Breast epithelium (tissue), 4 donors: ENCODE measurements around the gene MAST4. TPM values are rescaled to one million over a fixed set of nuclear protein-coding genes. Genes with fewer than 3 reads are reported as not detected.

Source experiments
- DNase-seq, 2 donors: peaks; one replicate each; pipeline ENCODE4 v3.0.0-alpha.2; 2019; ENCODE audit warnings: low spot score in 2 of 2
- H3K27ac ChIP-seq, 2 donors: fragments of 200-600 bp; sonication (generic) in 1 of 2; one replicate each; pipeline ENCODE4 v1.5.1; 2016 to 2019; ENCODE audit warnings: mild to moderate bottlenecking in 1 of 2
- H3K27me3 ChIP-seq, 2 donors: fragments of 200-600 bp; sonication (generic) in 1 of 2; one replicate each; pipeline versions ENCODE4 v1.5.1 to v1.6.0; 2017 to 2019; ENCODE audit warnings: control low read depth in 1 of 2, mild to moderate bottlenecking in 1 of 2
- H3K36me3 ChIP-seq: fragments of 200-600 bp; one replicate; pipeline ENCODE4 v1.5.1; 2019
- H3K4me1 ChIP-seq, 2 donors: fragments of 200-600 bp; sonication (generic); one replicate each; pipeline ENCODE4 v1.5.1; 2016 to 2019; ENCODE audit warnings: control low read depth in 1 of 2
- H3K4me3 ChIP-seq, 3 donors: fragments of 200-600 bp; sonication (generic); 1 replicate in 2 of 3; 2 replicates in 1 of 3; pipeline ENCODE4 v1.5.1; 2016 to 2019; ENCODE audit warnings: mild to moderate bottlenecking in 3 of 3, moderate library complexity in 2 of 3
- H3K9me3 ChIP-seq, 2 donors: fragments of 200-600 bp; sonication (generic) in 1 of 2; one replicate each; pipeline ENCODE4 v1.5.1; 2016 to 2019; ENCODE audit warnings: control low read depth in 1 of 2
- CTCF ChIP-seq, 3 donors: fragments of 450-650 bp; IDR thresholded peaks; one replicate each; pipeline ENCODE4 v1.5.1; 2016 to 2017; ENCODE audit warnings: antibody characterized with exemption in 3 of 3, mild to moderate bottlenecking in 3 of 3, moderate library complexity in 3 of 3
- POLR2A ChIP-seq: fragments of 450-650 bp; IDR thresholded peaks from one replicate; pipeline ENCODE4 v1.6.1; 2016; ENCODE audit warnings: antibody characterized with exemption, mild to moderate bottlenecking, moderate library complexity
- POLR2AphosphoS5 ChIP-seq, 3 donors: sonication (generic); formaldehyde crosslinking; IDR thresholded peaks; one replicate each; pipeline ENCODE4 v1.6.1; 2017; ENCODE audit warnings: antibody characterized with exemption in 3 of 3
- intact Hi-C: fragments of 100-400 bp; cut with DNase I; formaldehyde crosslinking; loops from one replicate; pipeline ENCODE4 v1.15.1; 2023; ENCODE audit warnings: low total_unique reads
- total RNA-seq, 3 donors: library from RNA; depleted of rRNA; stranded (reverse); fragments of >200 nt; gene quantifications; one replicate each; pipeline ENCODE4 v1.1.0, GENCODE V29; 2016

MAST4 gene
- total RNA-seq, 3 donors from 2014 or later: 28.0 to 61.5 (median 50.1) TPM

GRCh38 chr5:66553916-66554575 is 42.1 kb upstream of the MAST4 start:
- no peaks in the 10 kb centered on the region for H3K27me3 ChIP-seq
- no peaks in the 10 kb centered on the region for H3K36me3 ChIP-seq
- H3K27ac ChIP-seq: no peak overlapping the region
- no peak overlapping the region for H3K4me3 ChIP-seq
- no peak for DNase-seq
- TF ChIP-seq POLR2AphosphoS5 (IDR thresholded peaks at IDR 0.05) (no peak), CTCF (IDR thresholded peaks at IDR 0.05) (no peak), POLR2A (no peak)
- intact Hi-C loops: no loop called here
- H3K9me3 ChIP-seq: no peaks in the 10 kb centered on the region
- no peaks in the 10 kb centered on the region for H3K4me1 ChIP-seq

- H3K27ac ChIP-seq: no peak overlapping the region
- H3K4me1 ChIP-seq: no peaks in the 10 kb centered on the region
- intact Hi-C loops: no loop called here
- H3K4me3 ChIP-seq: no peak overlapping the region
- H3K27me3 ChIP-seq: no peaks in the 10 kb centered on the region
- H3K36me3 ChIP-seq: no peaks in the 10 kb centered on the region
- TF ChIP-seq CTCF (IDR thresholded peaks at IDR 0.05) (no peak), POLR2A (no peak), POLR2AphosphoS5 (IDR thresholded peaks at IDR 0.05) (no peak)
- H3K9me3 ChIP-seq: no peaks in the 10 kb centered on the region
- no peak for DNase-seq
Measured at GRCh38 chr5:66554884-66555283, 41.3 kb upstream of the MAST4 start.

GRCh38 chr5:66558560-66558959 is 37.6 kb upstream of the MAST4 start:
- TF ChIP-seq POLR2AphosphoS5 (IDR thresholded peaks at IDR 0.05) (no peak), POLR2A (no peak), CTCF (IDR thresholded peaks at IDR 0.05) (no peak)
- no peaks in the 10 kb centered on the region for H3K9me3 ChIP-seq
- no peaks in the 10 kb centered on the region for H3K4me1 ChIP-seq
- no peaks in the 10 kb centered on the region for H3K27me3 ChIP-seq
- intact Hi-C loops: no loop called here
- no peak overlapping the region for H3K27ac ChIP-seq
- no peaks in the 10 kb centered on the region for H3K36me3 ChIP-seq
- no peak for DNase-seq
- H3K4me3 ChIP-seq: no peak overlapping the region

- H3K4me1 ChIP-seq: no peaks in the 10 kb centered on the region
- no peaks in the 10 kb centered on the region for H3K9me3 ChIP-seq
- no peak overlapping the region for H3K27ac ChIP-seq
- no peaks in the 10 kb centered on the region for H3K36me3 ChIP-seq
- intact Hi-C loops: loop anchor here (2.0 kb wide), 1 partner anchor 54 kb away; no protein-coding TSS in a partner anchor
- no peak for TF ChIP-seq POLR2A
- TF ChIP-seq CTCF (IDR thresholded peaks at IDR 0.05): no peak
- no peak for TF ChIP-seq POLR2AphosphoS5 (IDR thresholded peaks at IDR 0.05)
- H3K4me3 ChIP-seq: no peak overlapping the region
- no peak for DNase-seq
- no peaks in the 10 kb centered on the region for H3K27me3 ChIP-seq
Measured at GRCh38 chr5:66560371-66560770, 35.8 kb upstream of the MAST4 start.

- Histone ChIP-seq H3K9me3 (no peaks in the 10 kb centered on the region), H3K27me3 (no peaks in the 10 kb centered on the region), H3K36me3 (no peaks in the 10 kb centered on the region), H3K27ac (no peak overlapping the region), H3K4me1 (no peaks in the 10 kb centered on the region), H3K4me3 (no peak overlapping the region)
- DNase-seq: no peak
- intact Hi-C loops: loop anchor here (2.0 kb wide), 1 partner anchor 55 kb away; no protein-coding TSS in a partner anchor
- TF ChIP-seq CTCF (IDR thresholded peaks at IDR 0.05) (no peak), POLR2A (no peak), POLR2AphosphoS5 (IDR thresholded peaks at IDR 0.05) (no peak)
Measured at GRCh38 chr5:66561256-66561990, 34.8 kb upstream of the MAST4 start.
